ENCODE measurements around the gene GNPAT. TPM values are rescaled to one million over a fixed set of nuclear protein-coding genes. Genes with fewer than 3 reads are reported as not detected.

Gene GNPAT
- total RNA-seq, 1 donor from 2014 or later = 36.3 TPM

- no peaks in the 10 kb centered on the region for H3K4me1 Mint-ChIP-seq
- TF ChIP-seq, protein P1, sequence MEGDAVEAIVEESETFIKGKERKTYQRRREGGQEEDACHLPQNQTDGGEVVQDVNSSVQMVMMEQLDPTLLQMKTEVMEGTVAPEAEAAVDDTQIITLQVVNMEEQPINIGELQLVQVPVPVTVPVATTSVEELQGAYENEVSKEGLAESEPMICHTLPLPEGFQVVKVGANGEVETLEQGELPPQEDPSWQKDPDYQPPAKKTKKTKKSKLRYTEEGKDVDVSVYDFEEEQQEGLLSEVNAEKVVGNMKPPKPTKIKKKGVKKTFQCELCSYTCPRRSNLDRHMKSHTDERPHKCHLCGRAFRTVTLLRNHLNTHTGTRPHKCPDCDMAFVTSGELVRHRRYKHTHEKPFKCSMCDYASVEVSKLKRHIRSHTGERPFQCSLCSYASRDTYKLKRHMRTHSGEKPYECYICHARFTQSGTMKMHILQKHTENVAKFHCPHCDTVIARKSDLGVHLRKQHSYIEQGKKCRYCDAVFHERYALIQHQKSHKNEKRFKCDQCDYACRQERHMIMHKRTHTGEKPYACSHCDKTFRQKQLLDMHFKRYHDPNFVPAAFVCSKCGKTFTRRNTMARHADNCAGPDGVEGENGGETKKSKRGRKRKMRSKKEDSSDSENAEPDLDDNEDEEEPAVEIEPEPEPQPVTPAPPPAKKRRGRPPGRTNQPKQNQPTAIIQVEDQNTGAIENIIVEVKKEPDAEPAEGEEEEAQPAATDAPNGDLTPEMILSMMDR (IDR thresholded peaks at IDR 0.05; ENCODE audit: unreplicated experiment) = no peak
- H3K4me3 Mint-ChIP-seq = no peak overlapping the region
- H3K9me3 Mint-ChIP-seq = no peaks in the 10 kb centered on the region
- H3K27me3 Mint-ChIP-seq (ENCODE audit: low read depth) = no peaks in the 10 kb centered on the region
- no peak overlapping the region for H3K27ac Mint-ChIP-seq
- H3K36me3 Mint-ChIP-seq = peaks cover 35% of the 10 kb centered on the region
- no peak for DNase-seq (ENCODE audit: low spot score in 2 of 2, unreplicated experiment in 2 of 2)
Measured at GRCh38 chr1:231252336-231252735, 11.3 kb downstream of the GNPAT start.

- H3K27ac Mint-ChIP-seq = no peak overlapping the region
- H3K4me1 Mint-ChIP-seq = no peaks in the 10 kb centered on the region
- H3K27me3 Mint-ChIP-seq (ENCODE audit: low read depth) = no peaks in the 10 kb centered on the region
- no peaks in the 10 kb centered on the region for H3K9me3 Mint-ChIP-seq
- TF ChIP-seq, protein P1 (IDR thresholded peaks at IDR 0.05; ENCODE audit: unreplicated experiment) = no peak
- H3K4me3 Mint-ChIP-seq = no peak overlapping the region
- DNase-seq (ENCODE audit: low spot score in 2 of 2, unreplicated experiment in 2 of 2) = no peak
- peaks cover 43% of the 10 kb centered on the region for H3K36me3 Mint-ChIP-seq
Measured at GRCh38 chr1:231260351-231260750, 19.3 kb downstream of the GNPAT start.

DNA sequence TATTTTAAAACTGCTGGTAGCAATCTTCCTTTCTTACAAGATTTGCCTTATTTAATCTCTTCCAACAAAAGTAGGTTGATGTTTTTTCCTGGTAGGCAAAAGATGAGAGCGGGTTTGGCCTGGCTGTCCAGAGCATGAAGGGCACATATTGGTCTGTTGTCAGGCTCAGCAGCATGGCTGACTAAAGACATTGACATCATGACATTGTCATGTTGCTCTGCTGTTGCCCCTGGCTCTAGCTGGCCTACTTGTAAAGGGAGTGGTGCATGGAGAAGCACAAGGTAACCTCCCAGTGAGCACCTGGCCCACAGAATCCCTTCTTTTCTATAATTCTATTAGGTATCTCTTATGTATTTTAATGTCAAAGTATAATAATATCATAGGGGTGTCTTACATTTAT, 23.6 kb downstream of the GNPAT start:
- Mint-ChIP-seq H3K4me1 (no peaks in the 10 kb centered on the region), H3K36me3 (peaks cover 43% of the 10 kb centered on the region), H3K4me3 (no peak overlapping the region), H3K9me3 (no peaks in the 10 kb centered on the region), H3K27me3 (ENCODE audit: low read depth) (no peaks in the 10 kb centered on the region), H3K27ac (no peak overlapping the region)
- TF ChIP-seq, protein P1 (IDR thresholded peaks at IDR 0.05; ENCODE audit: unreplicated experiment) = no peak
- no peak for DNase-seq (ENCODE audit: low spot score in 2 of 2, unreplicated experiment in 2 of 2)

- Mint-ChIP-seq H3K4me1 (no peaks in the 10 kb centered on the region), H3K36me3 (peaks cover 43% of the 10 kb centered on the region)
- TF ChIP-seq, protein P1 (IDR thresholded peaks at IDR 0.05; ENCODE audit: unreplicated experiment) = no peak
Measured at GRCh38 chr1:231265379-231265778, 24.4 kb downstream of the GNPAT start.

GRCh38 chr1:231266811-231267322, 25.9 kb downstream of the GNPAT start:
- no peak overlapping the region for H3K4me3 Mint-ChIP-seq
- H3K36me3 Mint-ChIP-seq = peaks cover 38% of the 10 kb centered on the region
- TF ChIP-seq, protein P1 (IDR thresholded peaks at IDR 0.05; ENCODE audit: unreplicated experiment) = no peak
- H3K4me1 Mint-ChIP-seq = no peaks in the 10 kb centered on the region
- H3K9me3 Mint-ChIP-seq = no peaks in the 10 kb centered on the region
- DNase-seq (ENCODE audit: low spot score in 2 of 2, unreplicated experiment in 2 of 2) = no peak
- H3K27me3 Mint-ChIP-seq (ENCODE audit: low read depth) = no peaks in the 10 kb centered on the region
- no peak overlapping the region for H3K27ac Mint-ChIP-seq

More at GRCh38 chr1:231265379-231265778, 24.4 kb downstream of the GNPAT start:
- no peak for DNase-seq (ENCODE audit: low spot score in 2 of 2, unreplicated experiment in 2 of 2)
- Mint-ChIP-seq H3K4me3 (no peak overlapping the region), H3K27ac (no peak overlapping the region), H3K9me3 (no peaks in the 10 kb centered on the region), H3K27me3 (ENCODE audit: low read depth) (no peaks in the 10 kb centered on the region)

- H3K27me3 Mint-ChIP-seq (ENCODE audit: low read depth) = no peaks in the 10 kb centered on the region
- TF ChIP-seq, protein P1 (IDR thresholded peaks at IDR 0.05; ENCODE audit: unreplicated experiment) = no peak
- H3K27ac Mint-ChIP-seq = no peak overlapping the region
- no peaks in the 10 kb centered on the region for H3K9me3 Mint-ChIP-seq
- no peak overlapping the region for H3K4me3 Mint-ChIP-seq
- H3K36me3 Mint-ChIP-seq = peaks cover 48% of the 10 kb centered on the region
- H3K4me1 Mint-ChIP-seq = no peaks in the 10 kb centered on the region
- no peak for DNase-seq (ENCODE audit: low spot score in 2 of 2, unreplicated experiment in 2 of 2)
Measured at GRCh38 chr1:231272173-231272572, 31.2 kb downstream of the GNPAT start.
